HPDE6-E6E7 (cell line): ENCODE data around the gene SUGCT.
"Not testable (repeated sequence)": the region's sequence is repeated elsewhere in the genome, so short reads cannot be mapped to it uniquely, and the experiment has no call there.

Experiments
- DNase-seq: peaks from one replicate; pipeline ENCODE4 v3.0.0; 2011; ENCODE audit warnings: missing footprints; ENCODE audit errors: extremely low spot score

Gene SUGCT

GRCh38 chr7:40139891-40140290 is 5.1 kb downstream of the SUGCT start:
- not testable (repeated sequence) for DNase-seq

- not testable (repeated sequence) for DNase-seq
Measured at GRCh38 chr7:40141916-40142315, 7.1 kb downstream of the SUGCT start.

- DNase-seq: not testable (repeated sequence)
Measured at GRCh38 chr7:40145596-40146130, 10.9 kb downstream of the SUGCT start.

- DNase-seq: no peak
Measured at GRCh38 chr7:40147371-40148246, 12.8 kb downstream of the SUGCT start.

- not testable (repeated sequence) for DNase-seq
Measured at GRCh38 chr7:40148247-40148580, 13.4 kb downstream of the SUGCT start.

- DNase-seq: no peak
Measured at GRCh38 chr7:40148671-40149070, 13.9 kb downstream of the SUGCT start.

GRCh38 chr7:40151504-40151903 is 16.7 kb downstream of the SUGCT start:
- DNase-seq: no peak

GRCh38 chr7:40156988-40157387 is 22.2 kb downstream of the SUGCT start:
- DNase-seq: no peak

- no peak for DNase-seq
Measured at GRCh38 chr7:40162516-40162915, 27.7 kb downstream of the SUGCT start.

- no peak for DNase-seq
Measured at GRCh38 chr7:40165216-40165615, 30.4 kb downstream of the SUGCT start.

- DNase-seq: no peak
Measured at GRCh38 chr7:40167291-40167690, 32.5 kb downstream of the SUGCT start.

- DNase-seq: not testable (repeated sequence)
Measured at GRCh38 chr7:40168266-40168665, 33.5 kb downstream of the SUGCT start.

GRCh38 chr7:40173121-40173520 is 38.3 kb downstream of the SUGCT start:
- not testable (repeated sequence) for DNase-seq

- DNase-seq: not testable (repeated sequence)
Measured at GRCh38 chr7:40175256-40175655, 40.5 kb downstream of the SUGCT start.

- no peak for DNase-seq
Measured at GRCh38 chr7:40175725-40176510, 41.1 kb downstream of the SUGCT start.

GRCh38 chr7:40177071-40177470 is 42.3 kb downstream of the SUGCT start:
- no peak for DNase-seq

GRCh38 chr7:40182452-40182851 is 47.6 kb downstream of the SUGCT start:
- no peak for DNase-seq

- DNase-seq: no peak
Measured at GRCh38 chr7:40186586-40186985, 51.8 kb downstream of the SUGCT start.

GRCh38 chr7:40192036-40192435 is 57.2 kb downstream of the SUGCT start:
- no peak for DNase-seq

- DNase-seq: no peak
Measured at GRCh38 chr7:40194745-40195144, 59.9 kb downstream of the SUGCT start.

GRCh38 chr7:40197527-40197926 is 62.7 kb downstream of the SUGCT start:
- DNase-seq: no peak

GRCh38 chr7:40199076-40199802 is 64.4 kb downstream of the SUGCT start:
- no peak for DNase-seq
